Neural cell (in vitro differentiated cells): ENCODE data around the gene MACROH2A1. TPM values are rescaled to one million over a fixed set of nuclear protein-coding genes. Genes with fewer than 3 reads are reported as not detected.

ENCODE experiments used
- H2AFZ ChIP-seq: fragments of 200-600, 300-800 bp; sonication (generic), shearing (Covaris generic); 2 replicates; pipeline ENCODE4 v1.6.0; 2014; ENCODE audit warnings: low read depth, mild to moderate bottlenecking, antibody characterized with exemption, low read length, moderate library complexity
- H3F3A ChIP-seq: fragments of 200-600 bp; shearing (Covaris generic); 2 replicates; pipeline ENCODE4 v1.6.1; 2016; ENCODE audit warnings: mild to moderate bottlenecking, moderate library complexity, mixed read lengths, antibody characterized with exemption, low read length; ENCODE audit not compliant: insufficient read depth, poor library complexity, severe bottlenecking
- H3K27ac ChIP-seq: fragments of 200-600, 300-800 bp; sonication (generic), shearing (Covaris generic); 2 replicates; pipeline ENCODE4 v1.5.1; 2014; ENCODE audit warnings: mild to moderate bottlenecking, low read length, moderate library complexity
- H3K27me3 ChIP-seq: fragments of 300-800, 200-600 bp; sonication (generic), shearing (Covaris generic); 2 replicates; pipeline ENCODE4 v1.6.0; 2014; ENCODE audit warnings: mild to moderate bottlenecking, low read depth, low read length, moderate library complexity; ENCODE audit not compliant: insufficient read depth
- H3K36me3 ChIP-seq: fragments of 300-800, 200-600 bp; sonication (generic), shearing (Covaris generic); 2 replicates; pipeline ENCODE4 v1.5.1; 2014; ENCODE audit warnings: mild to moderate bottlenecking, antibody characterized with exemption, low read length, moderate library complexity; ENCODE audit not compliant: insufficient read depth
- H3K4me2 ChIP-seq: fragments of 300-800, 200-600 bp; sonication (generic), shearing (Covaris generic); 2 replicates; pipeline ENCODE4 v1.6.0; 2014; ENCODE audit warnings: mild to moderate bottlenecking, low read length
- H3K4me3 ChIP-seq: fragments of 300-800, 200-600 bp; sonication (generic), shearing (Covaris generic); 2 replicates; pipeline ENCODE4 v1.5.1; 2014; ENCODE audit warnings: mild to moderate bottlenecking, low read length, moderate library complexity
- H3K79me2 ChIP-seq: fragments of 200-600 bp; shearing (Covaris generic); replicated peaks from 2 replicates; pipeline ENCODE4 v1.6.0; 2014; ENCODE audit warnings: mild to moderate bottlenecking, low read length, moderate library complexity; ENCODE audit not compliant: insufficient read depth
- H3K9ac ChIP-seq: fragments of 300-800, 200-600 bp; sonication (generic), shearing (Covaris generic); 2 replicates; pipeline ENCODE4 v1.6.1; 2016; ENCODE audit warnings: mild to moderate bottlenecking, low read length, mixed read lengths
- H3K9me2 ChIP-seq: fragments of 200-600 bp; shearing (Covaris generic); 2 replicates; pipeline ENCODE4 v1.6.1; 2016; ENCODE audit warnings: mild to moderate bottlenecking, low read length, mixed read lengths; ENCODE audit not compliant: insufficient read depth
- H3K9me3 ChIP-seq: fragments of 200-600, 300-800 bp; sonication (generic), shearing (Covaris generic); 2 replicates; pipeline ENCODE4 v1.6.1; 2016; ENCODE audit warnings: mild to moderate bottlenecking, mixed run types, low read length, moderate library complexity, mixed read lengths
- H4K20me1 ChIP-seq: fragments of 200-600 bp; shearing (Covaris generic); 2 replicates; pipeline ENCODE4 v1.6.1; 2016; ENCODE audit warnings: mild to moderate bottlenecking, mixed run types; ENCODE audit not compliant: insufficient read depth
- EP300 ChIP-seq: fragments of 450-650 bp; conservative IDR thresholded peaks from 2 replicates; pipeline ENCODE4 v1.6.1; 2014; ENCODE audit warnings: antibody characterized with exemption, mild to moderate bottlenecking, moderate library complexity; ENCODE audit not compliant: poor library complexity, severe bottlenecking
- EZH2 ChIP-seq: fragments of 200-600, 300-800 bp; shearing (Covaris generic), sonication (generic); IDR thresholded peaks from 2 replicates; pipeline ENCODE4 v1.6.1; 2014; ENCODE audit warnings: antibody characterized with exemption, low read length, borderline replicate concordance, mild to moderate bottlenecking; ENCODE audit not compliant: insufficient read depth, poor library complexity, severe bottlenecking
- MXI1 ChIP-seq: fragments of 450-650 bp; conservative IDR thresholded peaks from 2 replicates; pipeline ENCODE4 v1.6.1; 2014; ENCODE audit warnings: antibody characterized with exemption, mild to moderate bottlenecking; ENCODE audit not compliant: poor library complexity, severe bottlenecking
- POLR2AphosphoS5 ChIP-seq: IDR thresholded peaks from 2 replicates; pipeline ENCODE4 v1.6.1; 2012
- RAD21 ChIP-seq: fragments of 450-650 bp; conservative IDR thresholded peaks from 2 replicates; pipeline ENCODE4 v1.6.1; 2014; ENCODE audit warnings: antibody characterized with exemption, mild to moderate bottlenecking, moderate library complexity
- SMC3 ChIP-seq: fragments of 450-650 bp; conservative IDR thresholded peaks from 2 replicates; pipeline ENCODE4 v1.6.1; 2014; ENCODE audit warnings: antibody characterized with exemption, mild to moderate bottlenecking, moderate library complexity; ENCODE audit not compliant: poor library complexity
- TAF1 ChIP-seq: IDR thresholded peaks from 2 replicates; pipeline ENCODE4 v1.6.1; 2012; ENCODE audit warnings: low read depth
- polyA minus RNA-seq: library from RNA; depleted of rRNA, polyadenylated mRNA; stranded (reverse); fragments of >200 nt; gene quantifications from 2 replicates; pipeline ENCODE4 v1.2.3, GENCODE V29; 2014
- polyA plus RNA-seq: library from polyadenylated mRNA; depleted of rRNA; stranded (reverse); fragments of >200 nt; gene quantifications from 2 replicates; pipeline ENCODE4 v1.2.3, GENCODE V29; 2014
- TF ChIP-seq, protein P1 (sequence below): IDR thresholded peaks from 2 replicates; pipeline ENCODE4 v1.6.1; 2012; ENCODE audit warnings: borderline replicate concordance
- TF ChIP-seq, protein P2 (sequence below): fragments of 450-650 bp; IDR thresholded peaks from 2 replicates; pipeline ENCODE4 v1.5.1; 2014; ENCODE audit warnings: antibody characterized with exemption, mild to moderate bottlenecking, moderate library complexity; ENCODE audit not compliant: poor library complexity, severe bottlenecking

The MACROH2A1 gene
- polyA plus RNA-seq (351 and 364 TPM in 2 replicates), polyA minus RNA-seq (268 and 287 TPM in 2 replicates)

DNA sequence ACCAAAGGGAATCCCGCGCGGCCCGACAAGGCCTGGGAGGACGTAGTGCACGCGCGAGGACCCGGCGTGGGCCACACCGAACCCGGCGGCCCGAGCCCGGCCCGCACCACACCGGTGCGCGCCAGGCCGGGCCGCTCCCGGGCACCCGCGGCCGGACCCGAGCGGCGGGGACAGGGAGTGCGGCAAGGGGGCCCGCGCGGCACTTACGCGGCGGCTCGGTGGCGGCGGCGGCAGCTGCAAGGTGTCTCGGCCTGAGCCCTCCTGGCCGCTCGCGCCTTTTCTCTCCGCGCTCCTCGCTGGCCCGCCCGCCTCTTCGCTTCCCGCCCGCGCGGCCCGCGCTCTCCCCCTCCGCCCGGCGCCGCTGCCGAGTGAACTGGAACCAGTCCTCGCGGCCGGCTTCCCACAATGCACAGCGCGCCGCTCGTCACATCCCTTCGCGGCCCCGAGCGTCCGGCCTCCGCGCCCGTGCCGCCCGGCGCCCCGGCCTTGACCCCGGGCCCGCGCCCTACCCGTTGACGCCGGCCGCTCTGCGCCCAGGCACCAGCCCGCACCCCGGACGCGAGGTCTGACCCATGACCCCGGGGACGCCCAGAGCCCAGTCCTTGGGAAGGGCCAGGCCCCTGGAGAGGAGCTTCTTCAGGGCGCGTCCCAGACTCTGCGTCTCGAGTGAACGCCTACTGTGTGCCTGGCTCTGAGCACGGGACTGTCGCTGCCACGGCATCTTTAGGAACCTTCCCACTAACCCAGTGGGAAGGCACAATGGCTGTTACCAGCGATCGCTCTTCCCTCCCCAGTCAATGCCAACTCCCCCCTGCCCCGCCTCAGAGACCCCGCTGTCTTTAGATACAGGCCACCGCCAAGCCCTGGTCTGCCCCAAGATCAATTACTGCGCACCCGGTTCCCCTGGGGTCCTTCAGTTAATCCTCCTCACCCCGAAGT, at the start of gene MACROH2A1:
MACROH2A1 (minus strand) TSS at position 377 of the 939 bp plus-strand sequence. CDS start 10,138 bp downstream, outside the sequence.
- Histone ChIP-seq H3K4me3 (peak within 1 kb of the TSS; percentile 95), H3F3A (no peaks in the 10 kb centered on the region), H3K36me3 (no peaks in the 10 kb centered on the region), H3K4me2 (peak within 1 kb of the TSS; percentile 74), H3K9me2 (no peaks in the 10 kb centered on the region), H3K27me3 (no peaks in the 10 kb centered on the region), H4K20me1 (no peaks in the 10 kb centered on the region), H2AFZ (peak within 1 kb of the TSS; percentile 98), H3K27ac (peak within 1 kb of the TSS; percentile 74), H3K9me3 (no peaks in the 10 kb centered on the region), H3K79me2 (peaks cover 50% of the 10 kb centered on the region), H3K9ac (peak within 1 kb of the TSS; percentile 91)
- TF ChIP-seq EZH2 (no peak), RAD21 (peak; percentile 34), MXI1 (peak; percentile 49), TAF1 (peak; percentile 31), EP300 (peak; percentile 49), SMC3 (no peak), POLR2AphosphoS5 (peak; percentile 82)
- TF ChIP-seq, protein P1, sequence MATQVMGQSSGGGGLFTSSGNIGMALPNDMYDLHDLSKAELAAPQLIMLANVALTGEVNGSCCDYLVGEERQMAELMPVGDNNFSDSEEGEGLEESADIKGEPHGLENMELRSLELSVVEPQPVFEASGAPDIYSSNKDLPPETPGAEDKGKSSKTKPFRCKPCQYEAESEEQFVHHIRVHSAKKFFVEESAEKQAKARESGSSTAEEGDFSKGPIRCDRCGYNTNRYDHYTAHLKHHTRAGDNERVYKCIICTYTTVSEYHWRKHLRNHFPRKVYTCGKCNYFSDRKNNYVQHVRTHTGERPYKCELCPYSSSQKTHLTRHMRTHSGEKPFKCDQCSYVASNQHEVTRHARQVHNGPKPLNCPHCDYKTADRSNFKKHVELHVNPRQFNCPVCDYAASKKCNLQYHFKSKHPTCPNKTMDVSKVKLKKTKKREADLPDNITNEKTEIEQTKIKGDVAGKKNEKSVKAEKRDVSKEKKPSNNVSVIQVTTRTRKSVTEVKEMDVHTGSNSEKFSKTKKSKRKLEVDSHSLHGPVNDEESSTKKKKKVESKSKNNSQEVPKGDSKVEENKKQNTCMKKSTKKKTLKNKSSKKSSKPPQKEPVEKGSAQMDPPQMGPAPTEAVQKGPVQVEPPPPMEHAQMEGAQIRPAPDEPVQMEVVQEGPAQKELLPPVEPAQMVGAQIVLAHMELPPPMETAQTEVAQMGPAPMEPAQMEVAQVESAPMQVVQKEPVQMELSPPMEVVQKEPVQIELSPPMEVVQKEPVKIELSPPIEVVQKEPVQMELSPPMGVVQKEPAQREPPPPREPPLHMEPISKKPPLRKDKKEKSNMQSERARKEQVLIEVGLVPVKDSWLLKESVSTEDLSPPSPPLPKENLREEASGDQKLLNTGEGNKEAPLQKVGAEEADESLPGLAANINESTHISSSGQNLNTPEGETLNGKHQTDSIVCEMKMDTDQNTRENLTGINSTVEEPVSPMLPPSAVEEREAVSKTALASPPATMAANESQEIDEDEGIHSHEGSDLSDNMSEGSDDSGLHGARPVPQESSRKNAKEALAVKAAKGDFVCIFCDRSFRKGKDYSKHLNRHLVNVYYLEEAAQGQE = no peak
- TF ChIP-seq, protein P2, sequence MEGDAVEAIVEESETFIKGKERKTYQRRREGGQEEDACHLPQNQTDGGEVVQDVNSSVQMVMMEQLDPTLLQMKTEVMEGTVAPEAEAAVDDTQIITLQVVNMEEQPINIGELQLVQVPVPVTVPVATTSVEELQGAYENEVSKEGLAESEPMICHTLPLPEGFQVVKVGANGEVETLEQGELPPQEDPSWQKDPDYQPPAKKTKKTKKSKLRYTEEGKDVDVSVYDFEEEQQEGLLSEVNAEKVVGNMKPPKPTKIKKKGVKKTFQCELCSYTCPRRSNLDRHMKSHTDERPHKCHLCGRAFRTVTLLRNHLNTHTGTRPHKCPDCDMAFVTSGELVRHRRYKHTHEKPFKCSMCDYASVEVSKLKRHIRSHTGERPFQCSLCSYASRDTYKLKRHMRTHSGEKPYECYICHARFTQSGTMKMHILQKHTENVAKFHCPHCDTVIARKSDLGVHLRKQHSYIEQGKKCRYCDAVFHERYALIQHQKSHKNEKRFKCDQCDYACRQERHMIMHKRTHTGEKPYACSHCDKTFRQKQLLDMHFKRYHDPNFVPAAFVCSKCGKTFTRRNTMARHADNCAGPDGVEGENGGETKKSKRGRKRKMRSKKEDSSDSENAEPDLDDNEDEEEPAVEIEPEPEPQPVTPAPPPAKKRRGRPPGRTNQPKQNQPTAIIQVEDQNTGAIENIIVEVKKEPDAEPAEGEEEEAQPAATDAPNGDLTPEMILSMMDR = peak; percentile 28

DNA sequence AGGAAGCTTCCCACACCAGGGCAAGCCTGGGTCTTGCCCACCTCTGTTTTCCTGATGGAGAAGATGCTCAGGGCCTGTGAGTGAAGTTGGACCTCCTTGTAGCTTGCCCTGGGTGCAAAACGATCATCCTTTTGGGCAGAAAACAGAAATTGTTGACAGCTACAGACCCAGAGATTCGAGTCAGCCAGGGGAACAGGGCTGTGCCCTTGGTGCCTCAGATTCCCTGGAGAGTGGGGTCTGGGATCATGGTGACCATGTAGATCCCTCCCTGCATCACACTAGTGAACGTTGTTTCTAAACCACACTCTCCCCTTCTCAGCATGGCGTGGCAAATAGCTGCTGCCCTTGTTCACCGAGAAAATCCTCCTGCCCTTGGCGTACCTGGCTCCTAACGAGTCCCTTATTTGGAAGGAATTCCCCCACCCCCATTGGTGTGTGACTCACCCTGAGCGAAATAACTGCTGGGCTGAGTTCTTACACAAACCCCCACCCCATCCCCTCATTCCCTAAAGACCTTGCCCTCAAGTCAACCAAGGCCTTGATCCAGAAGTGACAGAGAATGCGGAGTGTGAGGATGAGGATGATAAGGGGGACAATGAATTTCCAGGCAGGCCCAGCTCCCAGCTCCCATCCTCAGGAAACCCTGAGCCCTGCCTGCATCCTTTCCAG, 49.2 kb upstream of the MACROH2A1 start:
- Histone ChIP-seq H3K36me3 (no peaks in the 10 kb centered on the region), H3K27ac (no peak overlapping the region), H2AFZ (no peak overlapping the region), H3K9me3 (no peaks in the 10 kb centered on the region), H3K9me2 (no peaks in the 10 kb centered on the region), H3K4me3 (no peak overlapping the region), H3F3A (no peaks in the 10 kb centered on the region), H3K27me3 (no peaks in the 10 kb centered on the region), H3K9ac (no peak overlapping the region), H4K20me1 (no peaks in the 10 kb centered on the region), H3K79me2 (no peaks in the 10 kb centered on the region), H3K4me2 (no peak overlapping the region)
- TF ChIP-seq POLR2AphosphoS5 = no peak
